Spleen (tissue), 11 donors: ENCODE measurements around the gene BEST1. TPM values are rescaled to one million over a fixed set of nuclear protein-coding genes. Genes with fewer than 3 reads are reported as not detected.

Experiments
- DNase-seq: peaks from one replicate; pipeline ENCODE4 v3.0.0-alpha.2; 2020
- H3K27ac ChIP-seq, 8 donors: fragments of 200-600 bp; sonication (generic) in 7 of 8; 1 replicate in 4 of 8; 2 replicates in 4 of 8; pipeline versions ENCODE4 v1.5.0 to v1.8.0; 2016 to 2021; ENCODE audit warnings: inconsistent platforms in 4 of 8, mild to moderate bottlenecking in 4 of 8, moderate library complexity in 1 of 8
- H3K27me3 ChIP-seq, 7 donors: fragments of 200-600 bp; sonication (generic) in 6 of 7; replicated peaks in 1 of 7; 1 replicate in 4 of 7; 2 replicates in 3 of 7; pipeline versions ENCODE4 v1.5.0 to v1.8.0; 2016 to 2021; ENCODE audit warnings: inconsistent platforms in 3 of 7, mild to moderate bottlenecking in 1 of 7
- H3K36me3 ChIP-seq, 6 donors: fragments of 200-600 bp; sonication (generic) in 5 of 6; 1 replicate in 4 of 6; 2 replicates in 2 of 6; pipeline versions ENCODE4 v1.5.0 to v1.8.0; 2016 to 2021; ENCODE audit warnings: inconsistent platforms in 2 of 6
- H3K4me1 ChIP-seq, 6 donors: fragments of 200-600 bp; sonication (generic) in 5 of 6; 1 replicate in 3 of 6; 2 replicates in 3 of 6; pipeline versions ENCODE4 v1.5.0 to v1.8.0; 2016 to 2021; ENCODE audit warnings: inconsistent platforms in 3 of 6
- H3K4me3 ChIP-seq, 8 donors: fragments of 200-600 bp; sonication (generic) in 7 of 8; 1 replicate in 4 of 8; 2 replicates in 4 of 8; pipeline versions ENCODE4 v1.5.0 to v1.8.0; 2016 to 2021; ENCODE audit warnings: inconsistent platforms in 4 of 8, mild to moderate bottlenecking in 4 of 8, moderate library complexity in 2 of 8
- H3K9me3 ChIP-seq, 8 donors: fragments of 200-600 bp; sonication (generic) in 7 of 8; 1 replicate in 4 of 8; 2 replicates in 4 of 8; pipeline versions ENCODE4 v1.5.0 to v1.8.0; 2016 to 2021; ENCODE audit warnings: inconsistent platforms in 4 of 8
- POLR2A ChIP-seq, 3 donors: fragments of 450-650 bp; IDR thresholded peaks; one replicate each; pipeline ENCODE4 v1.5.1; 2017; ENCODE audit warnings: antibody characterized with exemption in 3 of 3, mild to moderate bottlenecking in 1 of 3
- POLR2AphosphoS5 ChIP-seq, 3 donors: sonication (generic); formaldehyde crosslinking; IDR thresholded peaks; one replicate each; pipeline ENCODE4 v1.5.1; 2017; ENCODE audit warnings: antibody characterized with exemption in 3 of 3
- WGBS, 5 donors: extraction: QIAGEN DNeasy Blood & Tissue Kit in 3 of 5; methylation state at CpG; one replicate each; pipeline versions ENCODE4 v1.1.5 to v1.1.7; 2013 to 2018; 5-methylcytosine and 5-hydroxymethylcytosine counted together
- intact Hi-C: fragments of 100-400 bp; cut with DNase I; formaldehyde crosslinking; loops from one replicate; pipeline ENCODE4 v1.15.0; 2023; ENCODE audit warnings: low total_unique reads
- polyA plus RNA-seq, 3 donors: library from polyadenylated mRNA; stranded (reverse); fragments of 200-250 nt; gene quantifications; one replicate each; pipeline ENCODE4 v1.2.1, GENCODE V29; 2013
- total RNA-seq, 7 donors: library from RNA; depleted of rRNA in 3 of 7; stranded (reverse); fragments of >200 nt in 3 of 7; fragmentation: NEBNext Ultra II Directional in 4 of 7; extraction: Animal tissue kit (Norgen Biotek cat#: 25700) in 4 of 7; gene quantifications; one replicate each; pipeline versions ENCODE4 v1.1.0 to v1.2.1, GENCODE V29; 2016 to 2021
- TF ChIP-seq, protein P1 (sequence below), 11 experiments: fragments of 200-600 bp in 7 of 11; fragments of 450-650 bp in 4 of 11; sonication (generic) in 4 of 11; IDR thresholded peaks in 8 of 11; conservative IDR thresholded peaks in 3 of 11; 1 replicate in 7 of 11; 2 replicates in 4 of 11; pipeline versions ENCODE4 v1.4.0 to v1.8.0; 2016 to 2021; ENCODE audit warnings: antibody characterized with exemption in 11 of 11, inconsistent platforms in 4 of 11, mild to moderate bottlenecking in 1 of 11
- donor health status: healthy with polysubstance abuse.
- donor health status: DM: no; HTN: no; CAD: no; lungs with moderate emphysema.
- donor health status: DM: no; HTN: no; CAD: no.
- donor health status: Bipolar disorder and iron deficiency.
- donor health status: healthy.
- donor health status: DM: no; HTN: no; CAD: no.
- donor health status: DM: yes; HTN: yes; CAD: no.

The BEST1 gene
- total and polyA plus RNA-seq, 10 donors, result 2.6 to 20.4 (median 10.8) TPM

DNA sequence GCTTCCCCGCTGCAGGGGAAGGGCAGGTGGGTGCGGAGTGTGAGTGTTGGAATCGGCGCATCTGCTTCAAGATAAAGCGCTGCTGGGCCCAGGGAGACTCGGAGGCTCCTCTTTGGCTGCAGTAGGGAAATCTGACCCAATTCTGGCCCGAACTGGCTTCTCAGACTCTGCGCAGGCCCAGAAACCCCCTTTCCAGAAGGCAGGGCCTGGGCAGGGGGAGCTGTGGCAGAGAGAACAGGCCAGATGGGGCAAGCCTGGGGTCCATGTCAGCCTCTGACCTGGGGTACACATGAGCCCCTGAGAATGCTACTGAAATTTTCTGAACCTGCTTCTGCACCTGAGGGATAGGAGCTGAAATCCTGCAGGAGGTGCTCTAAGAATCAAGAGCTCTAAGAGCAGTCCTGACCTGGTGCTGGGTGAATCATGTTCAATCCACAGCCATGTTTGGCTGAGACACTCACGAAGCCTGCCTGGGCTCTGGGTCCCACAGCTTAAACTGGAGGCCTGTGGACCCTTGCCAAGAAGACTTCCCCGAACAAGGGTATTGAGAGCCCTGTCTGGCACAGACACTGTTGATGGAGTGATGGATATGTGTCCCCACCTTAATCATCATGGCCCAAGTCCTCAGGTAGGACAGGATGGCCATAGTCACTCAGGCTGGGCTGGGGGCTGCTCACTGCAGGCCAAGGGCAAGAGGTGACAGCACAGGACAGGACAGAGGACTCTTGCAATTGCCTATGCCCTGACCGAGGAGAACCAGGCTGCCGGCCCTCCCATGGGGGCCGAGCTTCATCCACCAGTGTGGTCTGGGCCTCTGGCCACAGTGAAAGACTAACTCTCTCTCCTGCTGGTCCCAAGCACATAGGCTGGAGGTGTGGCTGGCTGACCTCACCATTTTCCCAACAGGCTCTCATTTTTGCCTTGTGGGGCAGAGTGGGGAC is 39.7 kb upstream of the BEST1 start:
- peak; percentile 63 for DNase-seq
- intact Hi-C loops, result no loop called here

DNA sequence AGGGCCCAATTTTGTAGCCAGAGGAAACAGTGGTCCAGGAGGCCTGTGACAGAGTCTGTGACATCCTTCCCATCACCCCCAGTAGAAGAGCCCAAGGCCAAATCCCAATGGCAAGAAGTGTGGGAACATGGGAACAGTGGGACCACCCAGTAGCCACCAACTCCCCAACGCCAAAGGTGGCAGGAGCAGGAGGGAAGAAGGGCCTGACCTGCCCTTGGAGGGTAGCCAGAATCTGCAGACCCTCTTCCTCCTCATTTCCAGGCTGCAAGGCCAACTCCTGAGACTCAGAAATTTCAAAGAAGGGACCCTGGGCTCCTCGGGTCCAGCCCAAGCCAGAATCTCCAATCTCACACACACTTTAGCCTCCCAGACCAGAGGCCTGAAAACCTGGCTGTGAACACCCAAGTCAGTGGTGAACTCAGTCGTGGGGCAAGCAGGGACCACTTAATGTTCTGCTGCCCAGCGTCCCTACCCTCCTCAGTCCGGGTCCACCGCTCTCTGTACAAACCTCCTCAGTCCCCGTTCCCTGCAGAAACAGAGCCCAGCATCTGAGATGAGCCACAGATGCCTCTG is 38.9 kb upstream of the BEST1 start:
- H3K36me3 ChIP-seq, result peaks cover 0 to 22% (median 6%) of the 10 kb centered on the region in 6 donors
- DNase-seq, result peak; percentile 38
- TF ChIP-seq POLR2A (IDR thresholded peaks at IDR 0.05) (no peak), POLR2AphosphoS5 (IDR thresholded peaks at IDR 0.05) (no peak)
- TF ChIP-seq, protein P1, sequence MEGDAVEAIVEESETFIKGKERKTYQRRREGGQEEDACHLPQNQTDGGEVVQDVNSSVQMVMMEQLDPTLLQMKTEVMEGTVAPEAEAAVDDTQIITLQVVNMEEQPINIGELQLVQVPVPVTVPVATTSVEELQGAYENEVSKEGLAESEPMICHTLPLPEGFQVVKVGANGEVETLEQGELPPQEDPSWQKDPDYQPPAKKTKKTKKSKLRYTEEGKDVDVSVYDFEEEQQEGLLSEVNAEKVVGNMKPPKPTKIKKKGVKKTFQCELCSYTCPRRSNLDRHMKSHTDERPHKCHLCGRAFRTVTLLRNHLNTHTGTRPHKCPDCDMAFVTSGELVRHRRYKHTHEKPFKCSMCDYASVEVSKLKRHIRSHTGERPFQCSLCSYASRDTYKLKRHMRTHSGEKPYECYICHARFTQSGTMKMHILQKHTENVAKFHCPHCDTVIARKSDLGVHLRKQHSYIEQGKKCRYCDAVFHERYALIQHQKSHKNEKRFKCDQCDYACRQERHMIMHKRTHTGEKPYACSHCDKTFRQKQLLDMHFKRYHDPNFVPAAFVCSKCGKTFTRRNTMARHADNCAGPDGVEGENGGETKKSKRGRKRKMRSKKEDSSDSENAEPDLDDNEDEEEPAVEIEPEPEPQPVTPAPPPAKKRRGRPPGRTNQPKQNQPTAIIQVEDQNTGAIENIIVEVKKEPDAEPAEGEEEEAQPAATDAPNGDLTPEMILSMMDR (IDR thresholded peaks at IDR 0.05 in 8 of 11, conservative IDR thresholded peaks at IDR 0.05 in 3 of 11), result no peak
- H3K4me1 ChIP-seq, result peaks cover 0 to 71% (median 40%) of the 10 kb centered on the region in 6 donors
- H3K9me3 ChIP-seq, result no peaks in the 10 kb centered on the region
- peak overlapping the region in 4 of 8 donors; percentile 35 to 82 (median 58) for H3K27ac ChIP-seq
- H3K4me3 ChIP-seq, result no peak overlapping the region
- peaks cover 0 to 13% (median under 1%) of the 10 kb centered on the region in 7 donors for H3K27me3 ChIP-seq
- WGBS, 5 donors, result 66 to 79% (median 75%) methylated on average over 7 of the region's 7 CpGs
- intact Hi-C loops, result no loop called here

More for the DNA sequence above, 39.7 kb upstream of the BEST1 start:
- Histone ChIP-seq H3K27me3 (peaks cover 0 to 7% (median 0%) of the 10 kb centered on the region in 7 donors), H3K9me3 (no peaks in the 10 kb centered on the region), H3K4me1 (peaks cover 0 to 64% (median 37%) of the 10 kb centered on the region in 6 donors), H3K4me3 (no peak overlapping the region), H3K36me3 (peaks cover 0 to 30% (median 10%) of the 10 kb centered on the region in 6 donors), H3K27ac (peak overlapping the region in 4 of 8 donors; percentile 35 to 73 (median 58))
- TF ChIP-seq, protein P1 (IDR thresholded peaks at IDR 0.05 in 8 of 11, conservative IDR thresholded peaks at IDR 0.05 in 3 of 11), result no peak
- TF ChIP-seq POLR2A (IDR thresholded peaks at IDR 0.05), result no peak
- TF ChIP-seq POLR2AphosphoS5 (IDR thresholded peaks at IDR 0.05), result no peak
- 85 to 93% (median 88%) methylated on average over 12 to 13 of the region's 13 CpGs for WGBS, 5 donors

DNA sequence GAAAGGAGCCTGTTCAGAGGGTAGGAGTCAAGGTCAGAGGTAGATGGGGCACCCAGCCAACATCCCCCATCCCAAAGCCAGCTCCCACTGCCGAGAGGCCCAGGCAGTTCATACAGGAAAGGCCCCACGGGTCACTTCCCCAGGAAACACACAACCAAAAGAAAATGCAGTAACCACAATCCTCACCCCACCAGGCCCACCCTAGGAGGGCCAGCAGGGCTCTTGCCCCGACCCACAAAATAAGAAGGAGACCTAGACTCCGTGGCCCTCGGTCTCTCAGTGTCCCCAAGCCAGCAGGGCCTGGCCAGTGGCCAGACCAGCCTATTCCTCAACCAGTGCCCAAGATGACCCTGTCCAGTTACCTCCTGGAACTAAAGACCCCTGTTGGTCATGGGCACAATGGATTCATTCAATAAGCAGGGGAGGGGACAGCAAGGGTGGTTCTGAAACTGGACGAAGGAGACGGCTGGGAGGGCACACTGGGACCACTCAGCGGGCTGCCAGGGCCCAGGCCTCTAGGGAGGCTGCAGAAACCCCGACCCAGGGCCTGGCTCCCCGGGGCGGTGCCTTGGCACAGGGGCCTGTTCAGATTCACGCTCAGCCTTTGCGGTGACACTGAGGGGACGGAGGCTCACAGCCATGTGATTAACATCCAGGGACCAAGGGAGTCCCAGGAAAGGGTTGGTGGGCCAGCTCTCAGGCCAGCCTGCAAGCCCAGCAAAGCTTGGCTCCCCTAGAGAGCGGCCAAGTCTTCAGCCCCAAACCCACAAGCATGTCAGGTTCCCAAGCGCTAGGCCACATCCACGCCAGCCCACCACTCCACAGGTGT is 38.2 kb upstream of the BEST1 start:
- H3K27ac ChIP-seq, result peak overlapping the region in 5 of 8 donors; percentile 32 to 82 (median 51)
- H3K27me3 ChIP-seq, result peaks cover 0 to 20% (median 6%) of the 10 kb centered on the region in 7 donors
- peak; percentile 73 for DNase-seq
- WGBS, 5 donors, result 48 to 71% (median 64%) methylated on average over 8 to 17 of the region's 17 CpGs
- no peaks in the 10 kb centered on the region for H3K9me3 ChIP-seq
- peaks cover 6 to 78% (median 46%) of the 10 kb centered on the region in 6 donors for H3K4me1 ChIP-seq
- TF ChIP-seq, protein P1 (IDR thresholded peaks at IDR 0.05 in 8 of 11, conservative IDR thresholded peaks at IDR 0.05 in 3 of 11), result no peak
- TF ChIP-seq POLR2A (IDR thresholded peaks at IDR 0.05) (no peak), POLR2AphosphoS5 (IDR thresholded peaks at IDR 0.05) (no peak)
- H3K4me3 ChIP-seq, result peak overlapping the region in 1 of 8 donors; percentile 12
- intact Hi-C loops, result no loop called here
- peaks cover 0 to 15% (median 2%) of the 10 kb centered on the region in 6 donors for H3K36me3 ChIP-seq
